Measurements from ENCODE around the gene WWC2. TPM values are rescaled to one million over a fixed set of nuclear protein-coding genes. Genes with fewer than 3 reads are reported as not detected.

WWC2 gene
- total and polyA plus RNA-seq, 2 experiments from 2014 or later: 19.3 to 24.7 TPM

- no peak for DNase-seq (ENCODE audit: low spot score)
- H4K20me1 ChIP-seq (ENCODE audit: insufficient read depth, poor library complexity, severe bottlenecking): no peaks in the 10 kb centered on the region
- H3K4me2 ChIP-seq: no peak overlapping the region
- H3K27me3 ChIP-seq: no peaks in the 10 kb centered on the region
- no peak overlapping the region for H3K27ac ChIP-seq
- WGBS (ENCODE audit: low lambda C conversion rate, missing lambda C conversion rate): 98% methylated on average over 3 of the region's 3 CpGs
- H3K4me3 ChIP-seq: no peak overlapping the region
- H3K36me3 ChIP-seq (replicated peaks; ENCODE audit: insufficient read depth, low read depth): no peaks in the 10 kb centered on the region
- H2AFZ ChIP-seq: no peak overlapping the region
- H3K4me1 ChIP-seq (ENCODE audit: insufficient read depth): no peaks in the 10 kb centered on the region
- no peaks in the 10 kb centered on the region for H3K9me2 ChIP-seq (replicated peaks; ENCODE audit: insufficient read depth)
- no peaks in the 10 kb centered on the region for H3K79me2 ChIP-seq
- TF ChIP-seq EZH2phosphoT487 (IDR thresholded peaks at IDR 0.05; ENCODE audit: low read depth, severe bottlenecking, unreplicated experiment) (no peak), EZH2 (IDR thresholded peaks at IDR 0.05; ENCODE audit: borderline replicate concordance) (no peak)
- TF ChIP-seq, protein P1, sequence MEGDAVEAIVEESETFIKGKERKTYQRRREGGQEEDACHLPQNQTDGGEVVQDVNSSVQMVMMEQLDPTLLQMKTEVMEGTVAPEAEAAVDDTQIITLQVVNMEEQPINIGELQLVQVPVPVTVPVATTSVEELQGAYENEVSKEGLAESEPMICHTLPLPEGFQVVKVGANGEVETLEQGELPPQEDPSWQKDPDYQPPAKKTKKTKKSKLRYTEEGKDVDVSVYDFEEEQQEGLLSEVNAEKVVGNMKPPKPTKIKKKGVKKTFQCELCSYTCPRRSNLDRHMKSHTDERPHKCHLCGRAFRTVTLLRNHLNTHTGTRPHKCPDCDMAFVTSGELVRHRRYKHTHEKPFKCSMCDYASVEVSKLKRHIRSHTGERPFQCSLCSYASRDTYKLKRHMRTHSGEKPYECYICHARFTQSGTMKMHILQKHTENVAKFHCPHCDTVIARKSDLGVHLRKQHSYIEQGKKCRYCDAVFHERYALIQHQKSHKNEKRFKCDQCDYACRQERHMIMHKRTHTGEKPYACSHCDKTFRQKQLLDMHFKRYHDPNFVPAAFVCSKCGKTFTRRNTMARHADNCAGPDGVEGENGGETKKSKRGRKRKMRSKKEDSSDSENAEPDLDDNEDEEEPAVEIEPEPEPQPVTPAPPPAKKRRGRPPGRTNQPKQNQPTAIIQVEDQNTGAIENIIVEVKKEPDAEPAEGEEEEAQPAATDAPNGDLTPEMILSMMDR (IDR thresholded peaks at IDR 0.05; ENCODE audit: poor library complexity): no peak
- no peaks in the 10 kb centered on the region for H3K9me3 ChIP-seq (ENCODE audit: low read depth)
Observed at GRCh38 chr4:183306811-183307210, 207.8 kb downstream of the WWC2 start.

DNA sequence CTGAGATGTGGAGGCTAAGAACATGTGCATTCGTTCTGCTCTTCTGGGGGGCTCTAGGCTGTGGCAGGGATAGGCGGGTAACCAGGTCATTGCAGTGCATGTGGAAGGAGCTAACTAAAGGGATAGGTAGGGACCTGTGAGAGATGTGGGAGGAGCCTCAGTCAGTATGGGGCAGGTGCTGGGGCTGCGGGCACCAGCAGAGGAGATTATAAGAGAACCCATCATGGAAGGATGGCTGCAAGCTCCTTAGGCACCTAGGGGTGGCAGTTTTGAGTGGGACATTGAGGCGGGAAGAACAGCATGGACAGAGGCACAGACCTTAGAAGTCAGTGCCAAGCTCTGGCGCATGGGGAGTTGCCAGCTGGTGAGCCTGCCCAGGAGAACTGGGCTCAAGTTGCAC is 213.8 kb downstream of the WWC2 start:
- Histone ChIP-seq H3K4me2 (no peak overlapping the region), H3K27me3 (no peaks in the 10 kb centered on the region), H3K4me3 (no peak overlapping the region), H3K27ac (no peak overlapping the region), H3K79me2 (no peaks in the 10 kb centered on the region), H3K4me1 (ENCODE audit: insufficient read depth) (no peaks in the 10 kb centered on the region), H2AFZ (no peak overlapping the region), H3K9me2 (replicated peaks; ENCODE audit: insufficient read depth) (no peaks in the 10 kb centered on the region), H4K20me1 (ENCODE audit: insufficient read depth, poor library complexity, severe bottlenecking) (no peaks in the 10 kb centered on the region), H3K9me3 (ENCODE audit: low read depth) (no peaks in the 10 kb centered on the region), H3K36me3 (replicated peaks; ENCODE audit: insufficient read depth, low read depth) (no peaks in the 10 kb centered on the region)
- WGBS (ENCODE audit: low lambda C conversion rate, missing lambda C conversion rate): 97% methylated on average over 5 of the region's 5 CpGs
- TF ChIP-seq, protein P1 (IDR thresholded peaks at IDR 0.05; ENCODE audit: poor library complexity): no peak
- no peak for TF ChIP-seq EZH2phosphoT487 (IDR thresholded peaks at IDR 0.05; ENCODE audit: low read depth, severe bottlenecking, unreplicated experiment)
- no peak for TF ChIP-seq EZH2 (IDR thresholded peaks at IDR 0.05; ENCODE audit: borderline replicate concordance)
- DNase-seq (ENCODE audit: low spot score): no peak

GRCh38 chr4:183314336-183314735 is 215.3 kb downstream of the WWC2 start:
- Histone ChIP-seq H3K9me2 (replicated peaks; ENCODE audit: insufficient read depth) (no peaks in the 10 kb centered on the region), H3K27me3 (no peaks in the 10 kb centered on the region), H3K4me2 (no peak overlapping the region), H4K20me1 (ENCODE audit: insufficient read depth, poor library complexity, severe bottlenecking) (no peaks in the 10 kb centered on the region), H3K4me3 (no peak overlapping the region), H2AFZ (no peak overlapping the region), H3K36me3 (replicated peaks; ENCODE audit: insufficient read depth, low read depth) (no peaks in the 10 kb centered on the region), H3K79me2 (no peaks in the 10 kb centered on the region), H3K27ac (no peak overlapping the region), H3K9me3 (ENCODE audit: low read depth) (no peaks in the 10 kb centered on the region), H3K4me1 (ENCODE audit: insufficient read depth) (no peaks in the 10 kb centered on the region)
- WGBS (ENCODE audit: low lambda C conversion rate, missing lambda C conversion rate): 96% methylated on average over 15 of the region's 15 CpGs
- DNase-seq (ENCODE audit: low spot score): no peak
- TF ChIP-seq, protein P1 (IDR thresholded peaks at IDR 0.05; ENCODE audit: poor library complexity): no peak
- no peak for TF ChIP-seq EZH2 (IDR thresholded peaks at IDR 0.05; ENCODE audit: borderline replicate concordance)
- TF ChIP-seq EZH2phosphoT487 (IDR thresholded peaks at IDR 0.05; ENCODE audit: low read depth, severe bottlenecking, unreplicated experiment): no peak

DNA sequence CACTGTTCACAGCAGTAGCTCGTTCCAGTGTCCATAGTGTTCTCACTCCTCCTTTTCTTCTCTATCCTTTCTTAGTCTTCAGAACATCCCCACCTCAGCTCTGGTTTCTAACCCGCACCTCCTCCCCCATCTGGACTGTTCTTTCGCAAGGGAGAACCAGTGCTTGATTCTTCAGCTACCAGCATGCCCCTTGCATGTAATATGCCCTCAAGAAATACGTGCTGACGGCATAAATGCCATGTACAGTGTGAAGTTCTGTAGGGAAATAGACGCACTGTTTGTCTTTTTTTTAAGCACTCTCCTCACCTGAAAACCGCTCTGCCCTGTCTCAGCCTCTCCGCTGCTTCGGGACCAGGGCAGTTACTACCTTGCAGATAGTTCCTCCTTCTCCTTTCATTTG is 215.7 kb downstream of the WWC2 start:
- Histone ChIP-seq H3K27me3 (no peaks in the 10 kb centered on the region), H3K9me3 (ENCODE audit: low read depth) (no peaks in the 10 kb centered on the region)
- WGBS (ENCODE audit: low lambda C conversion rate, missing lambda C conversion rate): 87% methylated on average over 9 of the region's 9 CpGs

More for the DNA sequence above, 215.7 kb downstream of the WWC2 start:
- no peak overlapping the region for H2AFZ ChIP-seq
- H3K79me2 ChIP-seq: no peaks in the 10 kb centered on the region
- no peaks in the 10 kb centered on the region for H3K9me2 ChIP-seq (replicated peaks; ENCODE audit: insufficient read depth)
- H4K20me1 ChIP-seq (ENCODE audit: insufficient read depth, poor library complexity, severe bottlenecking): no peaks in the 10 kb centered on the region
- no peak overlapping the region for H3K4me2 ChIP-seq
- no peak for DNase-seq (ENCODE audit: low spot score)
- H3K4me3 ChIP-seq: no peak overlapping the region
- H3K4me1 ChIP-seq (ENCODE audit: insufficient read depth): no peaks in the 10 kb centered on the region
- TF ChIP-seq EZH2 (IDR thresholded peaks at IDR 0.05; ENCODE audit: borderline replicate concordance) (no peak), EZH2phosphoT487 (IDR thresholded peaks at IDR 0.05; ENCODE audit: low read depth, severe bottlenecking, unreplicated experiment) (no peak)
- TF ChIP-seq, protein P1 (IDR thresholded peaks at IDR 0.05; ENCODE audit: poor library complexity): no peak
- H3K27ac ChIP-seq: no peak overlapping the region
- H3K36me3 ChIP-seq (replicated peaks; ENCODE audit: insufficient read depth, low read depth): no peaks in the 10 kb centered on the region
